ENCODE measurements around the gene RPL36.

RPL36 gene

GRCh38 chr19:5673752-5674151, 16.3 kb upstream of the RPL36 start:
- no peak for DNase-seq (ENCODE audit: low read depth in 2 of 3, low spot score in 1 of 3)

DNA sequence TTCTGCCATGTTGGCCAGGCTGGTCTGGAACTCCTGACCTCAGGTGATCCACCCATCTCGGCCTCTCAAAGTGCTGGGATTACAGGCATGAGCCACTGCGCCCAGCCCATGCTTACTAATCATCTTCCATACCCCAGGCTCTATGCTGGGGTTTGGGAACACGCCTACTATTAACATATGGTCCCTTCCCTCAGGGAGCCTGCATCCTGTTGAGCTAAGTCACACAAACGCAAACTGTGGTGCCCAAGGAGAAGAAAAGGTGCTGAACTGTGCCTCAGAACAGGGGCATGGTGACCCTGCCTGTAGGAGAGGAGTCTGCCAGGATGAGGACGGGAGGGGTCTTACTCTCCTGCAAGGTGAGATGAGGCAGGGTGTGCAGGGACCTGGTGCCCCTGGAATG, 15.4 kb upstream of the RPL36 start:
- no peak for DNase-seq (ENCODE audit: low read depth in 2 of 3, low spot score in 1 of 3)

DNA sequence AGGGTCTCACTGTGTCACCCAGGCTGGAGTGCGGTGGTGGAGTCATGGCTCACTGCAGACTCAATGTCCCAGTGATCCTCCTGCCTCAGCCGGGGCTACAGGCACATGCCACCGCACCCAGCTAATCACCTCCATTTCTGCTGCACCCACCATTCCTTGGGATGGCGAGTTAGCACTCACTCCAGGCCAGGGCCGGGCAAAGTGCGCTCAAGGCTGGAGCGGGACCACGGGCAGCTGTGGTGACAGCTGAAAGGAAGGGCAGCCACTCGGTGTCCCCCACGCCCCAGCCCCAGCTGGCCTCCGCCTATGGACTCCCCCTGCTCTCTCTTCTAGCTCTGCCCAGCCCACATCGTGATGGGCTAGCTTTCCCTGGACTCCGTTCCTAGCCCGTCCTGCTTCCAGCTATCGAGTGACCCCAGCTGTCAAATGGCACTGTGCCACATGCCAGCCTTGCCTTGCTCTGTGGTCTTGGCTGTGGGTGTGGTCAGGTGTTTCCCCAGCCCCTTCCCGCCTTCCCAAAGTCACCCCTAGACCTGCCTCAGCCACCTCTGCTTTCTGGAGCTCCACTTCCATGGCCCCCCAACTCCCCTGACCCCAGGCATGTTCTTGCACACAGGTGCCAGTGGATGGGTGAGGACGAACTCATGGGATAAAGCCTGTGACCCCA, 13.9 kb upstream of the RPL36 start:
- DNase-seq (ENCODE audit: low read depth in 2 of 3, low spot score in 1 of 3), result no peak

DNA sequence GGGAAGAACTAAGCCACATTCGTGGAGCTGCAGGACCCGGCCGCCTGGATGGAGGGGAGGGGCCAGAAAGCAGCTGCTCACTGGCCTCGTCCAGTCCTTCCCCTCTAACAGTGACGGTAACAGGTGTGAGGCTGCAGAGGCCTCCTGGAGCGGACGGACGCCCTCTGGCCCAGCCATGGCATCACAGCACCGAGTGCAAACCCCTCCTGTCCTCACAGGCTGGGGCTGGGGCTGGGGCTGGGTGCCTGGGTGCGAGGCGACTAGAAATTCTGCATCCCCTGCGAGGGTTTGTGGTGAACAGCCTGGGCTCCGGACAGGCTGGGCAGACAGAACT, 13.4 kb upstream of the RPL36 start:
- no peak for DNase-seq (ENCODE audit: low read depth in 2 of 3, low spot score in 1 of 3)

- no peak for DNase-seq (ENCODE audit: low read depth in 2 of 3, low spot score in 1 of 3)
Measured at GRCh38 chr19:5677136-5677535, 13.0 kb upstream of the RPL36 start.

DNA sequence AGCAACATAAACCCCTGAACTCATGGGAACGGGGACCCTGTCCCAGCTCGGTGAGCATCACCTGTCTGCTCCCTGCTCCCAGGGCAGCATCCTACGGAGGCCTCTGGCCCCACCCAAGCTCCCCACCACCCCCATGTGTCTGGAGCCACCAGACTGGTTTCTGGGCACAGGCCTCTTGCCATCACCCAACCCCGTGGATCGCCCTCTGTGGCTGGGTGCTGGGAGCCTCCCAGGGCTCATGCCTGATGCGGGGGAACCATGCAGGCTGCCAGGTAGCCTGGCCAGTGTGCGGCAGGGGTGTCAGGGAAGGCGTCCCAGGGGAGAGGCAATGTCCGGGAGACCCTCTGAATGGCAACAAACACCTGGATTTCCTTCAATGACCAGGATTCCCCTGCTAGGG, 12.5 kb upstream of the RPL36 start:
- no peak for DNase-seq (ENCODE audit: low read depth in 2 of 3, low spot score in 1 of 3)

GRCh38 chr19:5678071-5678718, 11.9 kb upstream of the RPL36 start:
- DNase-seq (ENCODE audit: low read depth in 2 of 3, low spot score in 1 of 3), result no peak

DNA sequence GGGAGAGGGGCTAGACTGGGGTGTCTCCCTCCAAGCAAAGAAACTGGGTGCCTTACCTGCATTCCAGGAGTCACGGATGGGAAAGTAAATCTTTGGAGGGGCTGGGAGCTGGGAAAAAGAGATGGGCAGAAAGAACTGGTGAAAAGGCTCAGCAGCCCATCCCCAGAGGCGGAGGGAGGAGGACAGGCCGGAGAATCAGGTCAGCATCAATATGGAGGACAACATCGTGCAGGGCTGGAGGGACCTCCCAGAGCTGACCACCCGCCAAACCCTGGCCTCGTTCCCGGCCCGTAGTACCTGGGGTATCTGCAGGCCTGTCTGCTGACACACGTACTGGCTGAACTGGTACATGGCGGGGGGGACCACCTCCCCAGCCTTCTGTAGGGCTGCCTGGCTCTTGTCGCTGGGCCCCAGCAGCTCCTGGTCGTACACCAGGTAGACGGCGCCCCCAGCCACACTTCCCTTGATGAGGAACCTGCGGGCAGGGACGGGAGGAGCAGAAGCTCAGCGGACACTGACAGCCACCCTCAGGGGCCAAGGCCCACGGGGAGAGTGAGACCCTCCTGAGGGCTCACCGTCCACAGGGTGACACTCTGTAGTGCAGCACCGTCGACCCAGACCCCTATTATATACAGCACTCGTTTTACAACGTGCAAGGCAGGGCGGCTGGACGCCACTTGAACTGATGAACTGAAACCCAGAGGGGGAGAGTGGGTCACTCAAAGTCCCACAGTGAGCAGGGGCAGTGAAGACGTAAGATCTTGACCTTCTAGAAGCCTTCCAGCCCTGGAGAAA, 10.6 kb upstream of the RPL36 start:
- DNase-seq (ENCODE audit: low read depth in 2 of 3, low spot score in 1 of 3), result no peak

- no peak for DNase-seq (ENCODE audit: low read depth in 2 of 3, low spot score in 1 of 3)
Measured at GRCh38 chr19:5680084-5680436, 10.0 kb upstream of the RPL36 start.

DNA sequence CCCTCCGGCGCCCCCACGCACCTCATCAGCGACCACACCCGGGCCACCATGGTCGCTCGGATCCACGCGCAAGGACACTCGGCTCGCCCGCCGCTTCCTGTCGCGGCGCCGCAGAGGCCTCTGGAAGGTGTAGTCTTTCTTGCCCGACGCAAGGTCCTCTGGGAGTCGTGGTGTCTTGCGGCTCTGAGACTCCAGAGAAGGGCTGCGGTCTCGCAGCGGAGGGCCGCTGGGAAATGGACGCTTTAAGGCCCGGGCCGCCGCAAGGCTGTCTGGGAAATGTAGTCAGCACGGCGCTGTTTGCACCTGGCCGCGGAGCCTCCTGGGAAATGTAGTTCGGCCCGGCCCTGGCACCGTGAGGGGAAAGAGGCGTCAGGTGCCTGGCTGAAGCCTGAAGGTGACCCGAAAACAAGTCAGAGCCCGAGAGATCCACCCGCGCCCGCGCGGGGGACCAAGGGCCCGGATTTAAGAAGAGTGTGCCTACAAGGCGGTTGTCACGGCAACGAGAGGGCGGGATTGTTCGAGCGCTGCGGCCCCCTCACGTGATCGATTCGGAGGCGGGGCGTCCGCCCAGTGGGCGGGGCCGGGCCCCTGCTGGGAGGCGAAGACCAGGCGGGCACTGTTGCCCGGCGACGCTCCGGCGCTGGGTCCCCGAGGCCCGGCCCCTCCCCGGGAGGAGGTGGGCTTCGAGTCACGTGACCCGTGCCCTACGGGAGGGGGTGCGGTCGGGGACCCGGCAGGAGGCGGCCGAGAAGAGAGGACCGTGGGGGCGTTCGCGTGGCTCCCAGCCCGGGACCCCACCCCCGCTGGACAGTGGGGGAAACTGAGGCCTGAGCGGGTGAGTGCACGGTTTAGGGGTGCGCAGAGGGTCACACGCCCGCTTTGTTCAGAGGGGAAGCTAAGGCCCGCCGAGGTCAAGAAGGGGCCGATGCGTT, 9.4 kb upstream of the RPL36 start, which contains the start of the genes HSD11B1L and MICOS13:
Gene HSD11B1L, plus strand, starts transcription at position 591 of the 932 bp plus-strand sequence. CDS start 3,806 bp downstream, outside the sequence.
Gene MICOS13, minus strand, starts transcription at position 80 of the 932 bp plus-strand sequence. Its CDS starts 30 bp downstream, at position 50.
- DNase-seq (ENCODE audit: low read depth in 2 of 3, low spot score in 1 of 3), result peak; percentile 95 to 96 (median 96)

DNA sequence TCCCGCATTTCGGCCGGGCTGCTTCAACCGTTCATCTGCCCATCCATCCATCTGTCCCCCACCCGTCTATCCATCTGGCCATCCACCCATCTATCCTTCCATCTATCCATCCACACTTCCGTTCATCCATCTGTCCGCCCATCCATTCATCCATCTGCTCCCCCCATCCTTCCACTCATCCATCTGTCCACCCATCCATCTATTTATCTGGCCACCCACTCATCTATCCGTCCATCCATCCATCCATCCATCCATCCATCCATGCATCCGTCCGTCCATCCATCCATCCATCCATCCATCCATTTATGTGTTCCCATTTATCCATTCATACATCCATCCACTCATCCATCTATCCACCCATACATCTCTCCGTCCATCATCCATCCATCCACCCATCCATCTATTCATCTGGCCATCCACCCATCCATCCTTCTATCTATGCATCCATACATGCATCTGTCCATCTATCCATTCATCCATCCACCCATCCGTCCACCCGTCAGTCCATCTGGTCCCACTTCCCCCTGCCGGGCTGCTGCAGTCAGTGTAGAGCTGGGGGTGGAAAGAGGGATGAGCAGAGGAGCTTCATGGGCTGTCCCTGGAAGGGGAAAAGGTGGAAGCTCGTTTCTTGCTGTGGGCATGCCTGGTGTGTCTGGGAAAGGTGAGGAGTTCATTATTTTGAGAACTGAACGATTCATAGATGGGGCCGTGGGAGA, 8.5 kb upstream of the RPL36 start:
- no peak for DNase-seq (ENCODE audit: low read depth in 2 of 3, low spot score in 1 of 3)

- DNase-seq (ENCODE audit: low read depth in 2 of 3, low spot score in 1 of 3), result no peak
Measured at GRCh38 chr19:5682107-5682482, 8.0 kb upstream of the RPL36 start.

DNA sequence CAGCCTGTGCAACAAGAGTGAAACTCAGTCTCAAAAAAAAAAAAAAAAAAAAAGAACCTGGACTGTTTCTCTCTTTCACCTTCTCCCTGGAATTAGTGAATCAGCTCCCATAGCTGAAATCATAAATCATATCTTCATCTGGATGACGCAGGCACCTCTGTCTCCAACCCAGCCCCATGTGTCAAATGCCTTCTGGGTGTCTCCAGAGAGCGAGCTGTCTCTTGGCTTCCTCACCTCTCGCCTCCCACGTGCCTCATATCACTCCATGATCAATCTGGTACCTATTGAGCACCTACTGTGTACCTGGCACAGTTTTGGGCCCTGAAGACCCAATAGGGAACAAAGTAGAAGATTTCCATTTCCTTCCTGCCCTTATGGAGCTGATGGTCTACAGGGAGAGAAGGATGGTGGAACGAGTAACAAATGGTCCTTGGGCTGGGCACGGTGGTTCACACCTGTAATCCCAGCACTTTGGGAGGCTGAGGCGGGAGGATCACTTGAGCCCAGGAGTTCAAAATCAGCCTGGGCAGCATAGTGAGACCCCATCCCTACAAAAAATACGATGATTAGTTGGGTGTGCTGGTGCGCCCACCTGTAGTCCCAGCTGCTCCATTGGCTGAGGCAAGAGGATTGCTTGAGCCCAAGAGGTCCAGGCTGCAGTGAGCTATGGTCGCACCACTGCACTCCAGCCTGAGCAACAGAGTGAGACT, 6.8 kb upstream of the RPL36 start:
- DNase-seq (ENCODE audit: low read depth in 2 of 3, low spot score in 1 of 3), result no peak

- DNase-seq (ENCODE audit: low read depth in 2 of 3, low spot score in 1 of 3), result no peak
Measured at GRCh38 chr19:5684694-5685430, 5.2 kb upstream of the RPL36 start.

DNA sequence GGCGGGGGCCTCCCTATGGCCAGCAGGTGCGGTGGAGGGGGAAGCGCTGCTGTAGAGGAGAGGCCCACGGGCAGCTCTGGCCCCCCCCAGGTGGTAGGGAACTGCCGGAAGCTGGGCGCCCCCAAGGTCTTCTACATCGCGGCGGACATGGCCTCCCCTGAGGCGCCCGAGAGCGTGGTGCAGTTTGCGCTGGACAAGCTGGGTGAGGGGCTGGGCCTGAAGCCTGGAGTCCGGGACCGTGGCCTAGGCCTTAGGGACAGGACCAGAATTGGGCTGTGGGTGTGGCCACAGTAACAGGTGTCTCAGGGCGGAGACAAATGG, 3.8 kb upstream of the RPL36 start:
- no peak for DNase-seq (ENCODE audit: low read depth in 2 of 3, low spot score in 1 of 3)

GRCh38 chr19:5686647-5687359, 3.3 kb upstream of the RPL36 start:
- peak; percentile 98 to 100 (median 100) for DNase-seq (ENCODE audit: low read depth in 2 of 3, low spot score in 1 of 3)

DNA sequence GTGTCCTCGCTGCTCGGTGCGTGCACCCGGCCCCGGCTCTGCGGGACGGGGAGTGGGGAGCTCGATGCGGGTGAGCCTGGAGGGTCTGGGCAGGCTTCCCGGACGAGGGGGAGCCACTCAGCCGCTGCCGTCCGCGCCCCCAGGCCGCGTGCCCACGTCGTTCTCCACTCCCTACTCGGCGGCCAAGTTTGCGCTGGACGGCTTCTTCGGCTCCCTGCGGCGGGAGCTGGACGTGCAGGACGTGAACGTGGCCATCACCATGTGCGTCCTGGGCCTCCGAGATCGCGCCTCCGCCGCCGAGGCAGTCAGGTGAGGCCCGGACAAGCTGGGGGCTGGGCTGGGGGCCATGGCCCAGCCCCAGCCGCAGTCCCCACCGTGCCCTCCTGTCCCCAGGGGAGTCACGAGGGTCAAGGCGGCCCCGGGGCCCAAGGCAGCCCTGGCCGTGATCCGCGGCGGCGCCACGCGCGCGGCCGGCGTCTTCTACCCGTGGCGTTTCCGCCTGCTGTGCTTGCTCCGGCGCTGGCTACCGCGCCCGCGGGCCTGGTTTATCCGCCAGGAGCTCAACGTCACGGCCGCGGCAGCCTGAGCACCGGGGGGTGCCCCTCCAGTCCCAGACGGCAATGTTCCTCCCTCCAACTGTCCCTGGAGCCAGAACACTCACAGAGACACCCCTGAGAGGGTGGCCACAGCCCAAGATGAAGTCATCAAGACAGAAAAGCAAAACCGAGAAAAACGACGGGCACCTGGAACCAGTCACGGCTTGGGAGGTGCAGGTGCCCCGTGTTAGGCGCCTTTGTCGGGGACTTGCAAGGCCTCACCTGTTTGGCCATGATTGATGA, 2.5 kb upstream of the RPL36 start:
- DNase-seq (ENCODE audit: low read depth in 2 of 3, low spot score in 1 of 3), result no peak

All from stimulated activated CD4-positive, alpha-beta T cell treated with anti-CD3 and anti-CD28 coated beads, Interleukin-12 subunit alpha, Interleukin-12 subunit beta, amount 100 ng/mL, for 48 hours (primary cell).